NCI-H2107 treated with DMSO at 0.1 percent for 48 hours (cell line): Measurements from ENCODE around the gene ACTN1.
A peak's percentile ranks its signal among the peaks of the same experiment; 100 is the strongest.

Experiments used
- DNase-seq: peaks from one replicate; lab custom pipeline; 2025; ENCODE audit not compliant: unreplicated experiment; lab: John Stamatoyannopoulos, UW

ACTN1 gene

DNA sequence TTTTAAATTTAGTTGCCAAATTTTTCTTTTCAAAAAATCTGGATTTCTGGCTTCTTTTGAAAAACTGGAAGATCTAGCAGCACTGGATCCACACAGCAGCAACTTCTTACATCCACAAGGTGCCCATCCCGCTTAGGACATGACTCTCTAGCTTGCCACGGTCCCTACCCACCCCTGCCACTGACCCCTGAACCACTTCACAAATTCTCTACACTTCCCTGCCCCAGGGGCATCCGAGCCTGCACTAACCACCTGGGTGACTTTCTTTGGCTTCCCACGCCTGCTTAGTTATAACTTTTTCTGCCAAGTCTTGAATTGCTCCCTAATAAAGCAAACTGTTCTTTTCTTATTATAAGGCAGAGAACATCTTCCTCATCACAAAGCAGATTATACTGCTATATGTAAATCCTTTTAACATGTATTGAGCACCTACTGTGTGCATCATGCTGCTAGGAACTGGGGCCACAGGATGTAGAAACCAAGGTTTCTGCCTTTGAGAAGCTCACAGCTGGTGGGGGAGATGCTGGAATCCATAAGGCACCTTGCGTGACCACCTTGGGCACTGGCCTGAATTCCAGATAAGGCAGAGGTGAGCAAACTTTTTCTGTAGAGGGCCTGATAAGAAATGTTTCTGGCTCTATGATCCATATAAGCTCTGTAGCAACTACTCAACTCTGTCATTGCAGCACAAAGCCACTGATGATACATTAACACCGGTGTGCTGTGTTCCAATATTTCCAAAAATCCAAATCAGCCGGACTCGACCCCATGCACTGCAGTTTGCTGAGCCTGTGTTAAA, 59.8 kb downstream of the ACTN1 start:
- DNase-seq, result no peak

DNA sequence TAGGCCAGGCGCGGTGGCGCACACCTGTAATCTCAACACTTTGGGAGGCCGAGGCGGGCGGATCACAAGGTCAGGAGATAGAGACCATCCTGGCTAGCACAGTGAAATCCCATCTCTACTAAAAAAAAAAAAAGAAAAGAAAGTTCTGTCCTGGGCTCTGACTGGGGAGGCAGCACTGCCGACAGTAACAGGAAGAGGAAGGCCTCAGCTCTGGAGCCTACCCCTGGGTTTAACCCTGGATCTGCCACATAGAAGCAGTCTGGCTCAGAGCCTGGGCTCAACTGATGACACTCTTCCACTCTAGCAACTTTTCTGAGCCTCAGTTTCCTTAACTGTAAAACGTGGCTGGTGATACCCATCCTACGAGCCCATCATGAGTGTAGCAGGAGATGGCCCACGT, 60.5 kb downstream of the ACTN1 start:
- DNase-seq, result no peak

DNA sequence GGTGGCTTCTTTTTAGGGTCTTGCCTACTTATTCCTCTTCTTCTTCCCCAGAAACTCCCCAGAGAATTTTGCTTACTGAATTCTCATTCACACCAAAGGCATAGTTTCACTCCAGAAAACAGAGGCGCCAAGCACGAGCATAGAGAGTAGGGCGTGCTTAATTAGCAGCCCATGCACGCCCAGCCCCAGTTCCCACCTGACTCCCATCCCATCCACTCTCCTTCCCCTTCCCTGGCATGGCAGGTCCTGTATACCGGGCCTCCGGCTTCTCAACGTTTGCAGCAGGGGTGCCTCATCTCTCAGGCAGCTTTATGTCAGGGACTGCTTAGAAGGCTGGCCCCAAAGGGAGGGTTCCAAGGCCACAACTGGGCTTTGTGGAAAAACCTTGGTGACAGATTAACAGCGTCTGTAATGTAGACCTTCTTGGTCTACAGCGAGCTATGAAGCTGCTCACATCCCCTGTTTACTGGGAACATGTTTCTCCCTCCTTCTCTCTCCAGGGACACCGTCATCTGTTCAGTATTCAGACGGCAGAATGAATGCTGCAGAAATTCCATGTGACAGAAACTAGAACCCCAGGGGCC, 62.7 kb downstream of the ACTN1 start:
- DNase-seq, result no peak

DNA sequence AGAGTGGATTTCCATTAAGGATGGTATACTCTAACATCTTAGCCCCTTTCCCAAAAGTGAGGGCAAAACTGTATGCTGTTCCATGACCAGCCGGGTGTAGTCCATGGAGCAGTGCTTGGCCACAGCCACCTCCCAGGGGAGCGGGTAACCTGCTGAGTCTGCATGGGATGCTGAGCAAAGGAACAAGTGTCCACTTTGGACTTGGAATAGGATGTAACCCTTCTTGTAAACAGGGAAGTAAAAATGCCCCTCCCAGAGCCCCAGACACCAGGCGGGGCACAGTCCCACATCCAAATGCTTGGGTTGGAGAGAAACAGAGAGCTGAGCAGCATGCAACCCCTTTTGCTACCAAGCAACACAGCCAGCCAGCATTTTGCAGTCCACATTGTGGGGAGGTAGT, 65.6 kb downstream of the ACTN1 start:
- no peak for DNase-seq

DNA sequence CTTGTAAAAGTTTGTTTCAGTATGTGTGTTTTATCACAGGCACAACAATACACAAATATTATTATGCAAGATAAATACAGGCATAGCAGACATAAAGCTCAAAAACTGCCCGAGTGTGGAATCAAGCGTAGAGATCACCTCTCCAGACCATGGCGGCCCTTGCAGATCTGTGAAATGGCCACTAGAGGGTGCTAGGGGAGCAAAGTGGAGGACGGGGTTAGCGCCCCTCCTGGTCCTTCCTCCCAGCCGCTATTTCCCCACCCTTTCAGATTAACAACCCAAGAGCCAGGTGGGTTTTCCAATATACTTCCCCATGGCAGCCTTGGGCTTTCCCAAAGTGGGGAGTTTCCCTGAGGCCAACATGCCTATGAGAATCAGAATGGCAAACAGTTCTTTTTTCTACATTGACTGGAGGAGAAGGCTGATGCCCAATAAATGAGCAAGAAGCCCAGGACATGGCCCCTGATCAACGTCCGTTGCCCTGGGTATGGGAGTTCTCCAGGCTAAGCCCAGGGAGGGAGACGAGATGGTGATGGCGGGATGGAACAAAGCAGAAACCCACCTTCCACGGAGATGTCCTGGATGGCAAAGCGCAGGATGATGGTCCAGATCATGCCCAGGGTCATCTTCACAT, 67.4 kb downstream of the ACTN1 start:
- DNase-seq, result peak; percentile 83

DNA sequence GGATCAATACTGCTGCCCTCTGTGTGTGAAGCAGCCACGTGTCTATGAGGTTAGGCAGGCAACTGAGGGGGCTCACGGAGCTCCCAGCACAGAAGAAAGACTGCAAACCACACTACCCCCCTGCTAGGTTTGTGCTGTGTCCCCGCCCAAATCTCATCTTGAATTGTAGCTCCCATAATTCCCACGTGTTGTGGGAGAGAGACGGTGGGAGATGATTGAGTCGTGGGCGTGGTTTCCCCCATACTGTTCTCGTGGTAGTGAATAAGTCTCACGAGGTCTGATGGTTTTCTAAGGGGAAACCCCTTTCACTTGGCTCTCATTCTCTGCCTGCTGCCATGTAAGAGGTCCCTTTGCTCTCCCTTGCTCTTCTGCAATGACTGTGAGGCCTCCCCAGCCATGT, 68.6 kb downstream of the ACTN1 start:
- DNase-seq, result no peak

DNA sequence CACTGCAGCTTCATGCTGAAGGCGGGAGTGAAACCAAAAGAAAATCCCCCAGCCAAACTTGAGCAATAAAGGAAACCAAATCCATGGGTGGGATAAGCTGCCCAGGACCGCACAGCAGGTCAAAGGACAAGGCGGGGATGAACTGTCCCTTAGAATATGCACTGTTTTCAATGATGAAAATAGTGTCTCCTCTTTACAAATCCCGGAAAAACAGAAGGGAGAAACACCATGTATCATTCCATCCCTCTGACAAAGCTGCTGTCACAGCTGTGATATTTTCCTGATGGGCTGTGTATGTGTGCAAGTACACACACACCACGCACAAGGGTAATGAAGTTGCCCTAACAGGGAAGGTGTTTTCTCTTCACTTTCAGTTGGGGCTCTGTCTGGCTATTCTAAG, 70.3 kb downstream of the ACTN1 start:
- DNase-seq, result no peak

DNA sequence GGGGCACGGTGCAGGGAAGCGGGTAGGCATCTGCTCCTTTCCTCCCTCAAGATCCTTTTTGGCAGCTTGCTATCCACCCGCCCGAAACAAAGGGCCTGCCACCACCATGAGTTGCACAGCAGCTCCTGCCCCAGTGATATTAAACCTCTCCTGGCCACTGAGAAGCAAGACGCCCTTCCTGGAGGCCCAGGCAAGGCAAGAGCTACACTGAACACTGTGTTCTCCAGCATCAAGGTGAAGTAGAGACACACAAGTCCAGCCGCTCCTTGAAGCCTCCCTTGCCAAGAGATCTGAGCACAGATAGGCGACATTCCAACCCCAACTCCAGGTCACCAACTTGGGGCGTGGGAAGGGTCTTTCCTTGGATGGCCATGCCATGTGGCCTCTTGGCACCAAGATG, 70.9 kb downstream of the ACTN1 start:
- DNase-seq, result no peak

DNA sequence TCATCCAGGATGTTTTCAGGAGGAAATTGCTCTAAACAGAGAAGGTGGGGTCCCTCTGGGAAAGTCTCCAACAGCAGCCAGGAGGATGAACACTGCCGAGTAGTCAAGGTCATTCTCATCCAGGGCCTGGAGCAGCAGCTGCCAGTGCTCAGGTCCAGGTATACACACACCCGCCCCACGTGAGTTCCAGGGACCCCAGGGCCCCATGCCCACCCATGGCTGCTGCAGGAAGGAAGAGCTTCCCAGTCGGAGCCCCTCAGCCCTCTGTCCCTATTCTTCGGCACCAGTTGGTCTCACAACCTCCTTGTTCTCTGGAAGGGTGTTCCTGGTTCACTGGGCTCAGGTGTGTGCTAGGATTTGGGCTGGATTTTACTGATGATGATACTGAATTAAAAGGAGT, 72.7 kb downstream of the ACTN1 start:
- DNase-seq, result no peak

DNA sequence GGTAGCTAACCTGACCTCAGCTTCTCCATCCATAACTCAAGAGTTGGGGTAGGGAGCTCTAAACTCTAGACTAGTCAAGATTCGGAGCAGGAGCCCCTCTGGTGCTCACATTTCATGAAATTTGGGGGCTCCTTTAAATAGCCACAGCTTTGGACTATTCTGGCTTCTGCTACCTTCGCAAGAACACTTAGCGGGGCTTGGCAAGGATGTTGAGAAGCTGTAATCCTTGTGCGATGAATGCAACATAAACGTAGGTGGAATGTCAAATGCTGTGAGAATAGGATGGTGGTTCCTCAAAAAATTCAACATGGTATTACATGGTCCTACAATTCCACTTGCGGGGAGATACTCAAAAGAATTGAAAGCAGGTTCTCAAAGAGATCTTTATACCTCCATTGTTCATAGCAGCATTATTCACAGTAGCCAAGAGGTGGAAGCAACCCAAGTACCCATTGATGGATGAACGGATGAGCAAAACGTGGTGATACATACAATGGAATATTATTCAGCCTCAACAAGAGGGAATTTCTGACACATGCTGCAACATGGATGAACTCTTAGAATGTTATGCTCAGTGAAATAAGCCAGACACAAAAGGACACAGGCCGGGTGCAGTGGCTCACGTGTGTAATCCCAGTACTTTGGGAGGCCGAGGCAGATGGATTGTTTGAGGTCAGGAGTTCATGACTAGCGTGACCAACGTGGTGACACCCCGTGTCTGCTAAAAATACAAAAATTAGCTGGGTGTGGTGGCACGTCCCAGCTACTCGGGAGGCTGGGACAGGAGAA, 73.8 kb downstream of the ACTN1 start:
- DNase-seq, result no peak

DNA sequence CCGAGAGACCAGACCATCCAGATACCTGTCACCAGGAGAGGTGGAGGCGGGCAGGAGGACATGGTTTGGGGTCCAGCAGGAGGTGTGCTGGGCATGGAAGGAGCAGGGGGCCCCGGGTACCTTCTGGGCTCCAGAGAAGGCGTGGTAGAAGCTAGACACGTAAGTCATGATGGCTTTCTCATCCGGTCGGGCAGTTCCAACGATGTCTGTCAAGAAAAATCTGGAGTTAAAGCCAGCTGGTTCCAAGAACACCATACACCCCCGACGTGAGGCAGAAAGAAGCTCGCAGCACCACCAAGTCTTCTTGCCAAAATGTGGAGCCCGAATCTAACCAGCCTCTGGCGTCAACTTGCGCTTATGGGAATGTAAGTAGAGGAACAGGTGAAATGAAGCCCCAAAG, 76.7 kb downstream of the ACTN1 start:
- DNase-seq, result no peak

DNA sequence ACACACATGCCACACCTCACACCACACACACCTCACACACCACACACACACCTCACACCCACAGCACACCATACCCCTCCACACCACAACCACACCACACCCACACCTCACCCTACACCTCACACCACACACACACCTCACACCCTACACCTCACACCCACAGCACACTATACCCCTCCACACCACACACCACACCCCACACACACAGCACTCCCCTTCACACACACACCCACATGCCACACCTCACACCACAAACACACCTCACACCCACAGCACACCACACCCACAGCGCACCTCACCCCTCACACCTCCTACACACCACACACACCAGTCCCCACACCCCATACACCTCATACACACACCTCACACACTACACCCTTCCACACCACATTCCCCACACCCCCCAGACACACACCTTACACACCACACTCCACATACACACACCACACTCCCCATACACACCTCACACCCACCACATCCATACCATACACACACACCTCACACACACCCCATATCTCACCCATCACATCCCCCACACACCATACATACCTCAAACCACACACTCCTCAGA, 80.0 kb downstream of the ACTN1 start:
- no peak for DNase-seq

DNA sequence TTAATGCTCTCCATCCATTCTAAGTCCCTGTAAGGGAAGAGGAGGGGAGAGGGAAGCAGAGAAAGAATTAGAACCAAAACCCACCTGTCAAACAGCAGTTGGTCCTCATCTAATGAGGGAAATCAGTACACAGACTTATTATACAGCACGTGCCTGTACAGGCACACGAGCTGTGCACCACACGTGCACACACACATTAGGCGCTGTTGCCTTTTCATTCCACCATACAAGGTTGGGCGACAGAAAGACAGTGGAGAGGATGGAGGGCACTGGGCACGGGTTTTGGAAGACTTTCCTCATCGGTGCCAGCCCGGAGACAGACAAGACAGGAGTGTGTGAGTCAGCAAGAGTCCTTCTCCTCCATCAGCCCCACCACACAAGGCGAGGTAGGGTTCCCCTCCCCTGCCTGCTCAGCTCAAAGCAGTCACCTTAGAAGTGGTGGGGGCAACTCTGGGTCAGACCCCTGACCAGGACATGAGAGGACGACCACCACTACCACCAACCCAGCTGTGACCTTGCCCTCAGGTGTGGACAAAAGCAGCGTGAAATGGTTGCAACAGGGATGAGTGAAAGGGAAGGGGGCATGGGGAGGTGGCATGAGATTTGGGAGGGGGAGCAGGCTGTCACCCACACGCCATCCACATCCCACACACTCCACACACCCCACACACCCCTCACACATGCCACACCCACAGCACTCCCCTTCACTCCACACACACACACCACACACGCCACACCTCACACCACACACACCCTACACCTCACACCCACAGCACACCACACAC, 80.7 kb downstream of the ACTN1 start:
- DNase-seq, result no peak

DNA sequence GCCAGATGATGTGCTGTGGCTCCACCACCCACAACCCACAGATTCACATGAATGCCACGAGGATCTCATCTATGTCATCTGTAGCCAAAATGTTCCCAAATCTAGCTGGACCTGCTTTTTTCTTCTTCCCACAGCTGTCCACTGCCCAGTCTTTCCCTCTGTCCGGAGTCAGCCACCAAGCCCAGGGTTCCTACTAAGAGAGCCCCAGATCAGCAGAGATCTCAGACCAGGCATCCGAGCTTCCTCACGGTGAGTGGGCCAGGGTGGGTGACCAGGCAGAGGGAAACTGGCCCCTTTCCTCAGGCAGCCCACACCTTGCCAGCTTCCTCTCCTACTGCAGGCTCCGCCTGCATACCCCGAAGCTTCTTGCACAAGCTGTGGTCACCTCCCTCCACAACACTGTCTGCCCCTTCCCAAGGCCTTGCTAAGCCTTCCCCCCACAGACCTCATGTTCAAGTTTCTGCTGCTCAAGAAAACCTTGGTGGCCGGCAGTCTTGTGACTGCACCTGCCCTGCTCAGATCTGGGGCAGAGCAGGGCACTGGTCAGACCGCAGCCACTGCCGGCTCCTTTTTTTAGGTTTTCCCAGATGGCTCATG, 81.4 kb downstream of the ACTN1 start:
- DNase-seq, result no peak

DNA sequence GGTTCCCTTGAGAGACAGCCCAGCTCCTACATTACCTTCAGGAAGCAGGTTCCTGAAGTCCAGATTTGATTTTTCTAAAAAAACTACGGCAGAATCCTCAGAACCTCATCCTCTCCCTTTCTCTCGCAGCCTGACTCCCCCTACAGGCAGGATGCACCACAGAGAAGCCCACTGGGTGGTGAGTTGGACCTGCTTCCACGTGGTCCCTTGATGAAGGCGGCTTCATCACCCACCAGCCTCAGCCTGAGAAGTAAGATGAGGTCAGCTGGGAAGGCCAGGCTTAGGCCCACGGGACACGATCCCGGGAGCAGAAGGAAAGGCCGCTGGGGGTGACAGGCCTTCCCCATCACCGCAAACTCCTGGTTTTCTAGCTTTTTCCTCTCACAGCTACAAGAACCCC, 83.0 kb downstream of the ACTN1 start:
- DNase-seq, result no peak

DNA sequence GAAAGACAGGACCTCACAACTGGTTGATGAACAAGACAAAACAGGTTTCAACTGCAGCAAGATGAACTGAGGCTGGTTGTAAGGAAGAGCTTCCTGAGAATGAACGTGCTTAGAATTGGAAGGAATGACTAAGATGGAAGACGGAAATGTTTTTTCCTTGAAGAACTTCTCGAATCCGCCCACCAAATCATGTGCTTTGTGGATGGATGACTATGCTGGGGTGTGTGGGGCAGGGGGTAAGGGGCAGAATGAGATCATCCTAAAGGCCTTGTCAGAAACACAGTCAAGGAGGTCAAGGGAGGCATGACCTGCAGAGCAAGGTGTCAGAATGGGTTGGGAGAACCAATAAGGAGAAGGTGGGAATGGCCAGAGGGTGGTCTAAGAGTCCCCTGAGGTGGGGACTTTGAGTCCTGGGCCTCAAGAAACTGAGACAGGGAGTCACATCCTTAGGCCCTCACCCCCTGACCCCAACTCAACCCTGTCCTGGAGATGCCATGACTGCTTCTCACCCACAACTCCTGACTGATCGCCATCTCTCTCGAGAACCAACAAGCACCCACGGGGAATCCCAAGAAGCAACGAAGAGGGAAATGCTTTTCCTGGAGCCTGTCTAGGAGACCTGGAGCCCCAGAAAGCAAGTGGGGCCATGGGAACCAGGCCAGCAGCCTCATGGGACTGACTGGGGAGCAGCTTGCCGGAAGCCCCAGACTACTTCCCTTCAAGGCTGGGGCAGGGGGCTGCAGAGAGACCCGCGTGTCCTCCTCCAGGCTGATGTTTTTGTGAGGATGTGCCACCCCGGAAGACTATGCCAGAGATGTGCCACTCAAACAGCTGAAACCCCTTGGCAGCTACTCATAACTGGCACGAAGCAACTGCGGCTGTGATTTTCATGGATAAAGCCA, 84.0 kb downstream of the ACTN1 start:
- no peak for DNase-seq

DNA sequence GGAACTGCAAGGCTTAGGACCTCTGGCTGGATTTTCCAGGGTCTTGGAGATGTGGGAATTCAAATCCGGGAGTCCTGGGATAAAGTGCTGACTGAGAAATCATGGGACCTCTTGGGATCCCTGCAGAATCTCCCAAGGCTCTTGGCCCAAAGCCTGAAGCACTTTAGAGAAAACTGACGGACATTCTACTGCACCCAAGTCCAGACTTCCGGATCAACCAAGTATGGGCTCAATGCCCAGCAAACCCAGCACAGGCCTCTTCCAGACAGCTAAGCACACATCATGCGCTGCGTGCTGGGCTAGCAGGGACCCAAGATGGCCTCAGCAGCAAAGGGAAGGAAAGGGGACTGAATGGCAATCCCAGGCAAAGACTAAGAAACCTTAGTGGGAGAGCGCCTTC, 85.0 kb downstream of the ACTN1 start:
- DNase-seq, result no peak

DNA sequence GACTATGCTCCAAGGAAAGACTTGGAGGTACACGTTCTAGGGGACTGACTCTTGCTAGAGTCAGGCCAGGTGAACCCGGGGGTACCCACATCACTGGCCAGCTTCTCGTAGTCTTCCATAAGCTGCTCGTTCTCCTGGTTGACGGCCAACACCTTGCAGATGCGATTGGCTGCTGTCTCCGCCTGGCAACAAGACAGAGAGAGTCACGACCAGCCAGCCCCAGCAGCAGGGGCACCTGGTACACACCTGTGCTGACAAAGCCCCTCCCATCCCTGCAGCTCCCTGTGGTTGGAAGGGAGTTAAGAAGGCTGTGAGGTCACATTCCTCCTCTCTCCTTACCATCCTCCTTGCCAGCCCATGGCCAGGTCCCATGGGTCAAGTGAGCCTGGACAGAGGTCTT, 85.5 kb downstream of the ACTN1 start:
- no peak for DNase-seq

DNA sequence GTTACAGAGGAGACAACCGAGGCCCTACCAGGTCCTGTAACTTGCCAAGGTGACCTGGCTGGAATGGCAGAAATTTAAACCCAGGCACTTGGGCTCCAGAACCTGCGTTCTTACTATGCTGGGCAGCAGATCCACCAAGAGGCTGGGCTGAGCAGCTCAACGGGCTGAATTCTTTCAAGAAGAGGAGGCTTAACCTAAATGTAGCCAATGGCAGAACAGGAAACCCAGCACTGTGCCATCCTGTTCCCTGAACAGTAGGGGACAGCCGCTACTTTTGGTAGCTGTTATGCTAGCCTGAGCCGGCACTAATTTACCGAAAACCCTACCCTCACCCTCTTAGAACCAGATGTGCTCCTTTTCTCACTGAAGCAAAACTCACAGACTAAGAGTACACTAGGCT, 86.1 kb downstream of the ACTN1 start:
- DNase-seq, result no peak
